BE2C (cell line): ENCODE data around the gene APOBR. TPM values are rescaled to one million over a fixed set of nuclear protein-coding genes. Genes with fewer than 3 reads are reported as not detected.
"Not testable (repeated sequence)": the region's sequence is repeated elsewhere in the genome, so short reads cannot be mapped to it uniquely, and the experiment has no call there.

Source experiments
- DNase-seq: peaks from one replicate; pipeline ENCODE4 v3.0.0-alpha.2; 2020
- H3K27me3 ChIP-seq: fragments of 250-450 bp; sonication (Bioruptor Pico); 2 replicates; pipeline ENCODE4 v1.5.1; 2020; ENCODE audit warnings: mild to moderate bottlenecking
- H3K36me3 ChIP-seq: fragments of 250-450 bp; sonication (Bioruptor Pico); 2 replicates; pipeline ENCODE4 v1.5.1; 2020; ENCODE audit warnings: mild to moderate bottlenecking
- H3K4me1 ChIP-seq: fragments of 250-450 bp; sonication (Bioruptor Pico); 2 replicates; pipeline ENCODE4 v1.5.1; 2020
- H3K4me3 ChIP-seq: 2 replicates; pipeline ENCODE4 v1.5.1; 2011; ENCODE audit warnings: low read depth, low read length
- H3K9me3 ChIP-seq: fragments of 250-450 bp; sonication (Bioruptor Pico); 2 replicates; pipeline ENCODE4 v1.5.1; 2020
- CTCF ChIP-seq: IDR thresholded peaks from 2 replicates; pipeline ENCODE4 v1.5.1; 2012; ENCODE audit warnings: mild to moderate bottlenecking, low read depth, low read length
- polyA plus RNA-seq: library from polyadenylated mRNA; unstranded; fragments of >200 nt; gene quantifications from one replicate; pipeline ENCODE4 v1.2.1, GENCODE V29; 2012; ENCODE audit warnings: low read depth, missing spikeins; ENCODE audit not compliant: insufficient read length, insufficient read depth

Gene APOBR
- not detected for polyA plus RNA-seq

- Histone ChIP-seq H3K9me3 (no peaks in the 10 kb centered on the region), H3K4me3 (no peak within 1 kb of the TSS), H3K4me1 (no peaks in the 10 kb centered on the region), H3K36me3 (no peaks in the 10 kb centered on the region), H3K27me3 (no peaks in the 10 kb centered on the region)
- no peak for TF ChIP-seq CTCF
- no peak for DNase-seq
Measured at GRCh38 chr16:28494121-28494851, at the start of gene APOBR. Gene APOBR (plus strand): TSS chr16:28494643. CDS start chr16:28494682, 39 bp downstream.

DNA sequence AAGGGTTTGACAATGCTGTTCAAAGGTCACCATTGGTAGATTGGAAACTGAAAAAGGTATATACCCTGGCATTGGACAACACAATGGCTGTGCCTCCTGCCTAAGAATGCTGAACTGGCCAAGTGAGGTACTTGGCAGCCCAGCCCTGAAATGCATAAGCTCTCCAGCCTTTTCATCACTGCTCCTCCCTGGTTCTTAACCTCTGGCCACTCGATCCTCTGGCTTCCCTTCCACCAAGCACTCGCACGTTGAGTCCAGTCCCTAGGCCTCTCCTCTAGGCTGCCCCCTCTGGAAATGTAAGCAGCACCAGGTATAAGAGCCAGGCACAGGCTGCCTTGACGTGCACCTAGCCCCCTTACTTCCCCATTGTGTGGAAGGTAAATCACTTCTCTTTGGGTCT is 48.1 kb upstream of the APOBR start:
- not testable (repeated sequence) for DNase-seq, H3K9me3 ChIP-seq, H3K27me3 ChIP-seq, H3K36me3 ChIP-seq, H3K4me1 ChIP-seq, H3K4me3 ChIP-seq

- DNase-seq, H3K36me3 ChIP-seq: not testable (repeated sequence)
Measured at GRCh38 chr16:28447081-28447480, 47.4 kb upstream of the APOBR start.

GRCh38 chr16:28473714-28474265 is 20.7 kb upstream of the APOBR start:
- Histone ChIP-seq H3K27me3 (no peaks in the 10 kb centered on the region), H3K4me3 (no peak overlapping the region), H3K4me1 (no peaks in the 10 kb centered on the region), H3K9me3 (no peaks in the 10 kb centered on the region), H3K36me3 (0 out of 2 replicates have a peak, but pooled peaks cover 3% of the 10 kb centered on the region)
- DNase-seq = no peak
- TF ChIP-seq CTCF = no peak

More at GRCh38 chr16:28447081-28447480, 47.4 kb upstream of the APOBR start:
- not testable (repeated sequence) for H3K27me3 ChIP-seq, H3K9me3 ChIP-seq, H3K4me1 ChIP-seq, H3K4me3 ChIP-seq

DNA sequence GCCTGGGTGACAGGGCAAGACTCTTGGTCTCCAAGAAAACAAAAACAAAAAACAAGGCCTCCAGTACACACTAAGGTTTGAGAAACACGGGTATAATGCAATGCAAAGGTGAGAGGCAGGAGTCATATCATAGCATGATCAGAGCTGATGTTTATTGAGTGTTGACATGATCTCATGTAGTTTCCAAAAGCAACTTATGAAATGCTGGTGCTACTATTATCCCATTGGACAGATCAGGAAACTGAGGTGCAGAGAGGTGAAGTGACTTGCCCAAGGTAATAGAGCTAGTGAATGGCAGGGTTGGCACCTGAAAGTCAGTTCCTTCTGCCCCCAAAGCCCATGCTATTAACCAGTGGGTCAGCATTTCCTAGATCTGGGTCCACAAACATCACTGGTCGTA is 19.2 kb upstream of the APOBR start:
- Histone ChIP-seq H3K36me3 (0 out of 2 replicates have a peak, but pooled peaks cover 3% of the 10 kb centered on the region), H3K27me3 (no peaks in the 10 kb centered on the region), H3K9me3 (no peaks in the 10 kb centered on the region), H3K4me1 (no peaks in the 10 kb centered on the region), H3K4me3 (no peak overlapping the region)
- TF ChIP-seq CTCF = no peak
- no peak for DNase-seq

- Histone ChIP-seq H3K27me3 (no peaks in the 10 kb centered on the region), H3K4me1 (no peaks in the 10 kb centered on the region), H3K4me3 (no peak overlapping the region), H3K9me3 (no peaks in the 10 kb centered on the region), H3K36me3 (peaks cover 9% of the 10 kb centered on the region; the same call in 1 of the 2 replicates)
- TF ChIP-seq CTCF = no peak
- no peak for DNase-seq
Measured at GRCh38 chr16:28477311-28477920, 17.0 kb upstream of the APOBR start.

DNA sequence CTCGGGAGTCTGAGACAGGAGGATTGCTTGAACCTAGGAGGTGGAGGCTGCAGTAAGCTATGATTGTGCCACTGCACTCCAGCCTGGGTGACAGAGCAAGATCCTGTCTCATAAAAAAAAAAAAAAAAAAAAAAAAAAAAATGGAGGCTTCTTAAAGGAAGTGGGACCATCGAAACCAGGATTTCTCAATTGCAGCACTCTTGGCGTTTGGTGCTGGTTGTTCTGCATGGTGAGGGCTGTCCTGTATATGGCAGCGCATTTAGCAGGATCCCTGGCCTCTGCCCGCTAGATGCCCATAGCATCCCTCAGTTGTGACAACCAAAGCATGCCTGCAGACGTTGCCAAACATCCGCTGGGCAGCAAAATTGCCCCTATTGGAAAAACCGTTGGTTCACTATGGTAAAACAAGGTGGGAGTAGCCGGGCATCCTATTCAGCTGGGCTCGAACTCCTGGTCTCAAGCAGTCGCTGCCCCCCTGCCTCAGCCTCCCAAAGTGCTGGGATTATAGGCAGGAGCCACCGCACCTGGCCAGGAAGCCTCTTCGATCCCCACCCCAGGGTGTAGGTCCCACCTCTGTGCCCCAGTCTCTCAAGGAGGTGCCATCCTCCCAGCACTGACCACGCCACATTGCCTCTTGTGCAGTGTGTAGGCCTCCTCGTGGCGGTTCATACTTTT is 15.8 kb upstream of the APOBR start:
- Histone ChIP-seq H3K4me1 (no peaks in the 10 kb centered on the region), H3K9me3 (no peaks in the 10 kb centered on the region), H3K36me3 (peaks cover 12% of the 10 kb centered on the region; the same call in 1 of the 2 replicates), H3K4me3 (no peak overlapping the region), H3K27me3 (no peaks in the 10 kb centered on the region)
- DNase-seq = no peak
- no peak for TF ChIP-seq CTCF
